Activated CD8-positive, alpha-beta memory T cell treated with anti-CD3 and anti-CD28 coated beads, Interleukin-2, amount 50 U/mL, for 1 hour (primary cell): Measurements from ENCODE around the gene RPS6KA5.
"Not testable (repeated sequence)": the region's sequence is repeated elsewhere in the genome, so short reads cannot be mapped to it uniquely, and the experiment has no call there.

Source experiments
- DNase-seq: peaks from one replicate; pipeline ENCODE4 v3.0.0-alpha.2; 2020; ENCODE audit errors: extremely low read depth

RPS6KA5 gene

GRCh38 chr14:90940318-90940962 lies 120.0 kb downstream of the RPS6KA5 start:
- DNase-seq, result no peak

GRCh38 chr14:90939252-90939795 lies 121.1 kb downstream of the RPS6KA5 start:
- DNase-seq, result not testable (repeated sequence)

- DNase-seq, result no peak
Observed at GRCh38 chr14:90938615-90939014, 121.8 kb downstream of the RPS6KA5 start.

GRCh38 chr14:90936757-90937440 lies 123.5 kb downstream of the RPS6KA5 start:
- DNase-seq, result no peak

- DNase-seq, result no peak
Observed at GRCh38 chr14:90924621-90925340, 135.7 kb downstream of the RPS6KA5 start.

- no peak for DNase-seq
Observed at GRCh38 chr14:90922141-90922540, 138.3 kb downstream of the RPS6KA5 start.

GRCh38 chr14:90911121-90911520 lies 149.3 kb downstream of the RPS6KA5 start:
- DNase-seq, result no peak

GRCh38 chr14:90907178-90907577 lies 153.3 kb downstream of the RPS6KA5 start:
- DNase-seq, result no peak

GRCh38 chr14:90905531-90905930 lies 154.9 kb downstream of the RPS6KA5 start:
- DNase-seq, result no peak

- DNase-seq, result peak; percentile 4
Observed at GRCh38 chr14:90903101-90903500, 157.3 kb downstream of the RPS6KA5 start.

GRCh38 chr14:90900476-90901083 lies 159.9 kb downstream of the RPS6KA5 start:
- no peak for DNase-seq

- DNase-seq, result no peak
Observed at GRCh38 chr14:90897022-90897421, 163.4 kb downstream of the RPS6KA5 start.

GRCh38 chr14:90894241-90894640 lies 166.2 kb downstream of the RPS6KA5 start:
- DNase-seq, result no peak

- no peak for DNase-seq
Observed at GRCh38 chr14:90893510-90893909, 166.9 kb downstream of the RPS6KA5 start.

- no peak for DNase-seq
Observed at GRCh38 chr14:90892970-90893369, 167.5 kb downstream of the RPS6KA5 start.

- DNase-seq, result no peak
Observed at GRCh38 chr14:90891326-90891725, 169.1 kb downstream of the RPS6KA5 start.

GRCh38 chr14:90890322-90891020 lies 170.0 kb downstream of the RPS6KA5 start:
- DNase-seq, result no peak

GRCh38 chr14:90886297-90886815 lies 174.1 kb downstream of the RPS6KA5 start:
- DNase-seq, result no peak

- DNase-seq, result no peak
Observed at GRCh38 chr14:90883782-90884181, 176.7 kb downstream of the RPS6KA5 start.

- no peak for DNase-seq
Observed at GRCh38 chr14:90883197-90883596, 177.2 kb downstream of the RPS6KA5 start.

GRCh38 chr14:90880282-90880681 lies 180.2 kb downstream of the RPS6KA5 start:
- DNase-seq, result no peak
